ENCODE data around the gene LPCAT4. TPM values are rescaled to one million over a fixed set of nuclear protein-coding genes. Genes with fewer than 3 reads are reported as not detected.
"Not testable (repeated sequence)": the region's sequence is repeated elsewhere in the genome, so short reads cannot be mapped to it uniquely, and the experiment has no call there.

LPCAT4 gene
- total and polyA plus RNA-seq, 2 donors (not counting 3 experiments of a cell fraction or from before 2014, with no cell fraction given), result 49.3 to 51.3 TPM

DNA sequence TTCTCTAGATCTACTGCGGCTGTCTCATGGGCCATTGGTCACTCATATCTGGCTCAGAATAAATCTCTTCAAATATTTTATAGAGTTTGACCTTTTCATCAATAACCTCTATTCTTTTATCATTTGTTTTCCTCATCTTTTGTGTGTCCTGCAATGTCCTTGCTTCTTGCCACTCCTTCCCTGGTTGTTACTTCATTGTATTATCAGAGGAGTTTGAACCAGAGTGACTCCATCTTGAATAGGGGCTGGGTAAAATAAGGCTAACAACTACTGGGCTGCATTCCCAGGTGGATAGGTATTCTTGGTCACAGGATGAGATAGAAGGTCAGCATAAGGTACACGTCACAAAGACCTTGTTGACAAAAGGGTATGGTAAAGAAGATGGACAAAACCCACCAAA lies 9.9 kb upstream of the LPCAT4 start:
- FAIRE-seq, result no peak
- no peaks in the 10 kb centered on the region for H3K9me3 ChIP-seq (replicated peaks; ENCODE audit: control insufficient read depth, insufficient read depth, low read length)
- no peak overlapping the region for H3K4me2 ChIP-seq (ENCODE audit: insufficient read depth, low read length)

DNA sequence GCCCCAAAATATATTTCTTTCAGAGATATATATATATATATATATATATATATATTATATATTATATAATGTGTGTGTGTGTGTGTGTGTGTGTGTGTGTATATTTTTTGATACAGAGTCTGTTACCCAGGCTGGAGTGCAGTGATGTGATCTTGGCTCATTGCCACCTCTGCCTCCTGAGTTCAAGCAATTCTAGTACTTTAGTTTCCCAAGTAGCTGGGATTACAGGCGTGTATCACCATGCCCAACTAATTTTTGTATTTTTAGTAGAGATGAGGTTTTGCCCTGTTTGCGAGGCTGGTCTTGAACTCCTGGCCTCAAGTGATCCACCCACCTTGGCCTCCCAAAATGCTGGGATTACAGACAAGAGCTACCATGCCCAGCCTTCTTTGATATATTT lies 8.5 kb upstream of the LPCAT4 start:
- H3K9me1 ChIP-seq (replicated peaks; ENCODE audit: control insufficient read depth, extremely low read depth, insufficient read depth, low read length); BruUV-seq (replicated peaks); H3K4me3 ChIP-seq (replicated peaks in 1 of 3; ENCODE audit: insufficient read depth in 1 of 3, low read depth in 1 of 3, low read length in 3 of 3); DNase-seq (ENCODE audit: low read depth, low spot score); H3K27ac ChIP-seq (ENCODE audit: insufficient read depth, low read depth, low read length); H3K9me3 ChIP-seq (replicated peaks; ENCODE audit: control insufficient read depth, insufficient read depth, low read length); H3K27me3 ChIP-seq (ENCODE audit: control insufficient read depth in 2 of 2, insufficient read depth in 2 of 2, low read length in 2 of 2); H3K36me3 ChIP-seq (ENCODE audit: control insufficient read depth in 2 of 2, extremely low read depth in 1 of 2, insufficient read depth in 2 of 2, low read length in 2 of 2); dilution Hi-C loops (cut with MboI; ENCODE audit: extremely low pct_ligation_motif_present, low sequenced_read_pairs); intact Hi-C loops (cut with micrococcal nuclease); H2AFZ ChIP-seq (ENCODE audit: low read depth, low read length); H3K9ac ChIP-seq (replicated peaks; ENCODE audit: extremely low read depth, insufficient read depth, low read length); FAIRE-seq; H3K4me2 ChIP-seq (ENCODE audit: insufficient read depth, low read length); H3K4me1 ChIP-seq (ENCODE audit: control insufficient read depth, extremely low read depth, insufficient read depth, low read length); H3K79me2 ChIP-seq (ENCODE audit: control insufficient read depth, insufficient read depth, low read length); H4K20me1 ChIP-seq (replicated peaks; ENCODE audit: control insufficient read depth, extremely low read depth, insufficient read depth, low read length): not testable (repeated sequence)
- POLR2A ChIA-PET, result interaction anchor here (0.6 kb wide), 1 partner anchor 273 kb away, joined by 3 read pairs; no protein-coding TSS in a partner anchor
- CTCF ChIA-PET, result interaction anchor here (0.6 kb wide), 1 partner anchor 8 kb away, joined by 3 read pairs; the partner anchor contains the start of gene LPCAT4

More for the DNA sequence above, 9.9 kb upstream of the LPCAT4 start:
- TF ChIP-seq POLR2AphosphoS5 (IDR thresholded peaks at IDR 0.05; ENCODE audit: insufficient read depth, low read depth, low read length), result no peak
- TF ChIP-seq, protein P1, sequence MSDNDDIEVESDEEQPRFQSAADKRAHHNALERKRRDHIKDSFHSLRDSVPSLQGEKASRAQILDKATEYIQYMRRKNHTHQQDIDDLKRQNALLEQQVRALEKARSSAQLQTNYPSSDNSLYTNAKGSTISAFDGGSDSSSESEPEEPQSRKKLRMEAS (IDR thresholded peaks at IDR 0.05; ENCODE audit: insufficient read depth, insufficient read length), result no peak
- no peak for TF ChIP-seq EZH2 (IDR thresholded peaks at IDR 0.05; ENCODE audit: borderline replicate concordance, low read depth, low read length, severe bottlenecking)
- no peak for TF ChIP-seq FOS (IDR thresholded peaks at IDR 0.05; ENCODE audit: borderline replicate concordance, insufficient read depth, low read length)
- no peak for TF ChIP-seq JUN (IDR thresholded peaks at IDR 0.05; ENCODE audit: borderline replicate concordance, insufficient read depth, insufficient read length, low read depth)
- no peak for TF ChIP-seq POLR2A (IDR thresholded peaks at IDR 0.05; ENCODE audit: low read depth, low read length)
- no peak for TF ChIP-seq MYC (IDR thresholded peaks at IDR 0.05; ENCODE audit: low read depth, low read length)
- TF ChIP-seq, protein P2, sequence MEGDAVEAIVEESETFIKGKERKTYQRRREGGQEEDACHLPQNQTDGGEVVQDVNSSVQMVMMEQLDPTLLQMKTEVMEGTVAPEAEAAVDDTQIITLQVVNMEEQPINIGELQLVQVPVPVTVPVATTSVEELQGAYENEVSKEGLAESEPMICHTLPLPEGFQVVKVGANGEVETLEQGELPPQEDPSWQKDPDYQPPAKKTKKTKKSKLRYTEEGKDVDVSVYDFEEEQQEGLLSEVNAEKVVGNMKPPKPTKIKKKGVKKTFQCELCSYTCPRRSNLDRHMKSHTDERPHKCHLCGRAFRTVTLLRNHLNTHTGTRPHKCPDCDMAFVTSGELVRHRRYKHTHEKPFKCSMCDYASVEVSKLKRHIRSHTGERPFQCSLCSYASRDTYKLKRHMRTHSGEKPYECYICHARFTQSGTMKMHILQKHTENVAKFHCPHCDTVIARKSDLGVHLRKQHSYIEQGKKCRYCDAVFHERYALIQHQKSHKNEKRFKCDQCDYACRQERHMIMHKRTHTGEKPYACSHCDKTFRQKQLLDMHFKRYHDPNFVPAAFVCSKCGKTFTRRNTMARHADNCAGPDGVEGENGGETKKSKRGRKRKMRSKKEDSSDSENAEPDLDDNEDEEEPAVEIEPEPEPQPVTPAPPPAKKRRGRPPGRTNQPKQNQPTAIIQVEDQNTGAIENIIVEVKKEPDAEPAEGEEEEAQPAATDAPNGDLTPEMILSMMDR (IDR thresholded peaks at IDR 0.05; ENCODE audit: extremely low read depth in 1 of 2, insufficient read depth in 1 of 2, low read depth in 1 of 2, low read length in 2 of 2), result no peak
- TF ChIP-seq GATA2 (IDR thresholded peaks at IDR 0.05; ENCODE audit: insufficient read depth, insufficient read length, low read depth, low read length), result no peak
- BruUV-seq (replicated peaks), result no TSS peak
- Histone ChIP-seq H2AFZ (ENCODE audit: low read depth, low read length) (no peak overlapping the region), H4K20me1 (replicated peaks; ENCODE audit: control insufficient read depth, extremely low read depth, insufficient read depth, low read length) (no peaks in the 10 kb centered on the region), H3K27ac (ENCODE audit: insufficient read depth, low read depth, low read length) (no peak overlapping the region), H3K27me3 (ENCODE audit: control insufficient read depth in 2 of 2, insufficient read depth in 2 of 2, low read length in 2 of 2) (no peaks in the 10 kb centered on the region), H3K4me1 (ENCODE audit: control insufficient read depth, extremely low read depth, insufficient read depth, low read length) (no peaks in the 10 kb centered on the region), H3K4me3 (replicated peaks in 1 of 3; ENCODE audit: insufficient read depth in 1 of 3, low read depth in 1 of 3, low read length in 3 of 3) (no peak overlapping the region), H3K79me2 (ENCODE audit: control insufficient read depth, insufficient read depth, low read length) (no peaks in the 10 kb centered on the region), H3K36me3 (ENCODE audit: control insufficient read depth in 2 of 2, extremely low read depth in 1 of 2, insufficient read depth in 2 of 2, low read length in 2 of 2) (no peaks in the 10 kb centered on the region), H3K9me1 (replicated peaks; ENCODE audit: control insufficient read depth, extremely low read depth, insufficient read depth, low read length) (no peaks in the 10 kb centered on the region), H3K9ac (replicated peaks; ENCODE audit: extremely low read depth, insufficient read depth, low read length) (no peak overlapping the region)
- intact Hi-C loops (cut with micrococcal nuclease) (no loop called here), dilution Hi-C loops (cut with MboI; ENCODE audit: extremely low pct_ligation_motif_present, low sequenced_read_pairs) (no loop called here)
- ChIA-PET CTCF (no interaction called here), POLR2A (no interaction called here)
- DNase-seq (ENCODE audit: low read depth, low spot score), result no peak

Data from endothelial cell of umbilical vein (primary cell).